GM12891 (cell line): ENCODE measurements around the gene MYH3.

Experiments used
- POLR2A ChIP-seq: IDR thresholded peaks from 2 replicates; pipeline ENCODE4 v1.6.1; 2011; ENCODE audit warnings: low read depth, low read length, control low read depth
- POLR2AphosphoS5 ChIP-seq: IDR thresholded peaks from 2 replicates; pipeline ENCODE4 v1.6.1; 2011; ENCODE audit warnings: low read depth, low read length, control low read depth
- POU2F2 ChIP-seq: IDR thresholded peaks from 2 replicates; pipeline ENCODE4 v1.6.1; 2011; ENCODE audit warnings: low read depth, mild to moderate bottlenecking, control low read depth, low read length, moderate library complexity
- SPI1 ChIP-seq: IDR thresholded peaks from 2 replicates; pipeline ENCODE4 v1.6.1; 2011; ENCODE audit warnings: low read depth, low read length, control low read depth
- TAF1 ChIP-seq: IDR thresholded peaks from 2 replicates; pipeline ENCODE4 v1.6.1; 2011; ENCODE audit warnings: low read depth, low read length, control low read depth

GRCh38 chr17:10612957-10613744, 44.0 kb downstream of the MYH3 start:
- TF ChIP-seq POLR2AphosphoS5, result no peak
- no peak for TF ChIP-seq POLR2A
- TF ChIP-seq POU2F2, result no peak
- TF ChIP-seq TAF1, result no peak
- TF ChIP-seq SPI1, result no peak
